ENCODE results near the gene CDC123. TPM values are rescaled to one million over a fixed set of nuclear protein-coding genes. Genes with fewer than 3 reads are reported as not detected.
A peak's percentile ranks its signal among the peaks of the same experiment; 100 is the strongest.

Gene CDC123
- total RNA-seq, 4 donors from 2014 or later = 47.8 to 80.8 (median 53.6) TPM

DNA sequence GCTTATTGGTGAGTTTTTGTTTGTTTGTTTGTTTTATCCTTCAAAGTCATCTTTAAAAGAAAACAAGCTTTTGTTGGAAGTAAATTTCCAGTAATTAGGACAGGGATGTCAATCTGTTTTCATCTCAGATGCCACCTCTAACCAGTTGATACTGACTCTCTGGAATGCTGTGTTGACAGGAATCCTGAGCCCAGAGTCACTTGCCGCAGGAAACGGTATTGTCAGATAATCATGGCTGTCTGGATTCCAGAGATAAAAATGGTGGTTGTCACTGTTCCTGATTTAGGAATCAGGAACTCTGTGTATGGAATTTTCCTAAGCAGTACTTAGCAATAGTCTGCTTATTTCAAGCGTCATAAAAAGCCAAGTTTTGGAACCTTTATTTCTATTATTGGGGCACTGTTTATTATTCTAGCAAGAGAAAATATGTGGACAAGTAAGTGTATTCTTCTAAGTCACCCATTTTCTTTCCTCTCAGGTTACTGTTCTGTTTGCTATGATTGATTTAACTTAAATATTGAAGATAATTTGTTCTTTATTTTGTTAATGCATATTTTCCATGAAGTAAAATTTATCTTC, 39.2 kb downstream of the CDC123 start:
- Histone ChIP-seq H3K4me3 (no peak overlapping the region), H3K4me1 (no peaks in the 10 kb centered on the region), H3K27me3 (no peaks in the 10 kb centered on the region), H3K9me3 (no peaks in the 10 kb centered on the region), H3K36me3 (peaks cover 0 to 31% (median 11%) of the 10 kb centered on the region in 4 donors), H3K27ac (peak overlapping the region in 3 of 4 donors; percentile 35 to 41 (median 41))
- intact Hi-C loops (cut with DNase I; ENCODE audit: low total_unique reads) (no loop called here), in situ Hi-C loops (cut with MboI; ENCODE audit: low pct_ligation_motif_present in 1 of 4, low pct_unique_long_range_greater_than_20kb in 1 of 4, low sequenced_read_pairs in 3 of 4) (no loop called here)
- TF ChIP-seq POLR2AphosphoS5 (IDR thresholded peaks at IDR 0.05) (no peak), EP300 (IDR thresholded peaks at IDR 0.05; ENCODE audit: low read depth) (no peak), POLR2A (IDR thresholded peaks at IDR 0.05) (no peak)
- TF ChIP-seq, protein P1, sequence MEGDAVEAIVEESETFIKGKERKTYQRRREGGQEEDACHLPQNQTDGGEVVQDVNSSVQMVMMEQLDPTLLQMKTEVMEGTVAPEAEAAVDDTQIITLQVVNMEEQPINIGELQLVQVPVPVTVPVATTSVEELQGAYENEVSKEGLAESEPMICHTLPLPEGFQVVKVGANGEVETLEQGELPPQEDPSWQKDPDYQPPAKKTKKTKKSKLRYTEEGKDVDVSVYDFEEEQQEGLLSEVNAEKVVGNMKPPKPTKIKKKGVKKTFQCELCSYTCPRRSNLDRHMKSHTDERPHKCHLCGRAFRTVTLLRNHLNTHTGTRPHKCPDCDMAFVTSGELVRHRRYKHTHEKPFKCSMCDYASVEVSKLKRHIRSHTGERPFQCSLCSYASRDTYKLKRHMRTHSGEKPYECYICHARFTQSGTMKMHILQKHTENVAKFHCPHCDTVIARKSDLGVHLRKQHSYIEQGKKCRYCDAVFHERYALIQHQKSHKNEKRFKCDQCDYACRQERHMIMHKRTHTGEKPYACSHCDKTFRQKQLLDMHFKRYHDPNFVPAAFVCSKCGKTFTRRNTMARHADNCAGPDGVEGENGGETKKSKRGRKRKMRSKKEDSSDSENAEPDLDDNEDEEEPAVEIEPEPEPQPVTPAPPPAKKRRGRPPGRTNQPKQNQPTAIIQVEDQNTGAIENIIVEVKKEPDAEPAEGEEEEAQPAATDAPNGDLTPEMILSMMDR (IDR thresholded peaks at IDR 0.05) = no peak
- no peak for DNase-seq
- 79 to 100% methylated on average over 1 to 3 of the region's 3 CpGs for WGBS, 2 donors (ENCODE audit: low coverage in 1 of 2)

DNA sequence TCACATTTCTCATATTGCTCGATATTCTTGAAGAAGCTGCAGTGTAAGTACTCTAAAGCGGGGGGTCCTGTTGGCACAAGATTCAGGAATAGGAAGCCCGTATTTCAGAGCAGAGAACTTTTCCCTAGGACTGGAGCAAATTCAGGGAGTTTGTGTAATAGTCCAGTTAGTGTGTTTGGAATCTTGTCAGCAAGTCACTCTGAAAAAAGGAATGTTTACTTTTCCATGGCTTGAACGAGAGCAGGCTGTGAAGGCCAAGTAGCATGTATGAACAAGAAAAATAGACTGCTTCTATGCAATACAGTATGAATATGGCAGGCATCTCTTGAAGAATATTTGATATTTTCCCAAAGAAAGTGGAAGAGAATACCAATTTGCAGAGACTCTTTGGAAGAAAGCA, 39.8 kb downstream of the CDC123 start:
- H3K9me3 ChIP-seq = no peaks in the 10 kb centered on the region
- in situ Hi-C loops (cut with MboI; ENCODE audit: low pct_ligation_motif_present in 1 of 4, low pct_unique_long_range_greater_than_20kb in 1 of 4, low sequenced_read_pairs in 3 of 4) (no loop called here), intact Hi-C loops (cut with DNase I; ENCODE audit: low total_unique reads) (no loop called here)
- WGBS, 2 donors (ENCODE audit: low coverage in 1 of 2) = 47 to 68% methylated on average over 4 of the region's 4 CpGs
- no peaks in the 10 kb centered on the region for H3K27me3 ChIP-seq
- H3K4me1 ChIP-seq = no peaks in the 10 kb centered on the region
- H3K27ac ChIP-seq = peak overlapping the region in 3 of 4 donors; percentile 35 to 41 (median 41)
- DNase-seq = no peak
- H3K36me3 ChIP-seq = peaks cover 0 to 30% (median 11%) of the 10 kb centered on the region in 4 donors
- H3K4me3 ChIP-seq = no peak overlapping the region
- TF ChIP-seq, protein P1 (IDR thresholded peaks at IDR 0.05) = no peak
- TF ChIP-seq POLR2A (IDR thresholded peaks at IDR 0.05) = no peak
- no peak for TF ChIP-seq EP300 (IDR thresholded peaks at IDR 0.05; ENCODE audit: low read depth)
- no peak for TF ChIP-seq POLR2AphosphoS5 (IDR thresholded peaks at IDR 0.05)

DNA sequence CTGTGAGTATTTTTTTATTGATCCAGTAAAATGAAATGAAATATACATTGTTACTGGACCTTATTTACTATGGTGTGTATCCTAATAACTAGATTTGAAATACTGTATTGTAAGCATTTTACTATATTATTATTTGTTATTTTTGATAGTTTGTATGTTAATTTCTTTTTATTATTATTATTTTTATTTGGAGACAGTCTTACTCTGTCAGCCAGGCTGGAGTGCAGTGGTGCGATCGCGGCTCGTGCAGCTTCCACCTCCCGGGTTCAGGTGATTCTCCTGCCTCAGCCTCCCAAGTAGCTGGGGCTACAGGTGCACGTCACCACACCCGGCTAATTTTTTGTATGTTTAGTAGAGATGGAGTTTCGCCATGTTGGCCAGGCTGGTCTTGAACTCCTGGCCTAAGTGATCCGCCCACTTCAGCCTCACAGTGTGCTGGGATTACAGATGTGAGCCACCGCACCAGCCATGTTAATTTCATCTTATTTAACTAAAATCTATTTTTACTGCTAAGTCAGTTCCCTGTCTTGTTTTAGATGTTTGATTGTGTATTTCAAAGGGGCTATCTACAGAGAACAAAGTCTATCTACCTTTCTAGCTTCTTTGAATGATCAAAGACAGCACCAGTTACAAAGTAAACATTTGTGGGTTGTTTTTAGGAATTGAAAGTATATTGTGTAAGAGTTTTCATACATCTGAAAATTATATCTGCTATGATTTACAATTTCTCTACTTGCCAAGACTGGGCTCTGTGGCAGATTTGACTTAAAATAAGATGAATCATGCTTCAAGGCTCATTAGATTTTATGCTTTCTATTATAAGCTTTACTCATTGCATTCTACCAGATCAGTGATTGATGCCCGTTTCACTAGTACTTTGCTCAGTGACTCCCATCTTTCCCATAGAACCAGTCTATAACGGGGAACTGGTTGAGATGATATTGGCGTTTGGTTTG, 41.6 kb downstream of the CDC123 start:
- H3K4me3 ChIP-seq = no peak overlapping the region
- no peak overlapping the region for H3K27ac ChIP-seq
- peaks cover 0 to 18% (median 7%) of the 10 kb centered on the region in 4 donors for H3K36me3 ChIP-seq
- 71 to 77% methylated on average over 6 to 13 of the region's 13 CpGs for WGBS, 2 donors (ENCODE audit: low coverage in 1 of 2)
- H3K27me3 ChIP-seq = no peaks in the 10 kb centered on the region
- intact Hi-C loops (cut with DNase I; ENCODE audit: low total_unique reads) (no loop called here), in situ Hi-C loops (cut with MboI; ENCODE audit: low pct_ligation_motif_present in 1 of 4, low pct_unique_long_range_greater_than_20kb in 1 of 4, low sequenced_read_pairs in 3 of 4) (no loop called here)
- TF ChIP-seq POLR2AphosphoS5 (IDR thresholded peaks at IDR 0.05) (no peak), EP300 (IDR thresholded peaks at IDR 0.05; ENCODE audit: low read depth) (no peak)
- TF ChIP-seq, protein P1 (IDR thresholded peaks at IDR 0.05) = no peak
- DNase-seq = no peak
- no peaks in the 10 kb centered on the region for H3K9me3 ChIP-seq
- H3K4me1 ChIP-seq = peaks cover 0 to 16% (median 8%) of the 10 kb centered on the region in 4 donors

DNA sequence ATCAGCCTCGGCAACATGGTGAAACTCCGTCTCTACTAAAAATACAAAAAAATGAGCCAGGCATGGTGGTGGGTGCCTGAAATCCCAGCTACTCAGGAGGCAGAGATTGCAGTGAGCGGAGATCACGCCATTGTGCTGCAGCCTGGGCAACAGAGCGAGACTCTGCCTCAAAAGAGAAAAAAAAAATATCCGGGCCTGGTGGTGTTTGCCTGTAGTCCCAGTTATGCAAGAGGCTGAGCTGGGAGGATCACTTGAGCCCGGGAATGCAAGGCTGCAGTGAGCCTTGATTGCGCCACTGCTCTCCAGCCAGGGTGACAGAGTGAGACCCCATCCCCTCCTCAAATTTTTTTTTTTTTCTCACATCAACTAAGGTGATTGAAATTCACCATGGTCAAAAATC, 42.8 kb downstream of the CDC123 start:
- peaks cover 0 to 18% (median 7%) of the 10 kb centered on the region in 4 donors for H3K36me3 ChIP-seq

More for the DNA sequence above, 42.8 kb downstream of the CDC123 start:
- Histone ChIP-seq H3K27me3 (no peaks in the 10 kb centered on the region), H3K4me1 (peaks cover 0 to 18% (median 8%) of the 10 kb centered on the region in 4 donors), H3K4me3 (no peak overlapping the region), H3K27ac (no peak overlapping the region), H3K9me3 (no peaks in the 10 kb centered on the region)
- TF ChIP-seq EP300 (IDR thresholded peaks at IDR 0.05; ENCODE audit: low read depth) (no peak), POLR2A (IDR thresholded peaks at IDR 0.05) (no peak), POLR2AphosphoS5 (IDR thresholded peaks at IDR 0.05) (no peak)
- intact Hi-C loops (cut with DNase I; ENCODE audit: low total_unique reads) (no loop called here), in situ Hi-C loops (cut with MboI; ENCODE audit: low pct_ligation_motif_present in 1 of 4, low pct_unique_long_range_greater_than_20kb in 1 of 4, low sequenced_read_pairs in 3 of 4) (no loop called here)
- WGBS, 2 donors (ENCODE audit: low coverage in 1 of 2) = 97 to 100% methylated on average over 4 to 8 of the region's 8 CpGs
- no peak for DNase-seq
